Anterior cingulate cortex (tissue), 58 donors: ENCODE data around the gene ZNF567.
A peak's percentile ranks its signal among the peaks of the same experiment; 100 is the strongest.
"Not testable (repeated sequence)": the region's sequence is repeated elsewhere in the genome, so short reads cannot be mapped to it uniquely, and the experiment has no call there.

Experiments used
- DNase-seq, 58 donors: peaks; one replicate each; lab custom pipeline; 2025; lab: John Stamatoyannopoulos, UW

Gene ZNF567

GRCh38 chr19:36687214-36688056, at the start of gene ZNF567:
Gene ZNF567 (plus strand): TSS chr19:36687612. CDS start chr19:36694868, 7,256 bp downstream.
- DNase-seq, result peak; percentile 66 to 99 (median 95)

GRCh38 chr19:36638862-36639510, 48.4 kb upstream of the ZNF567 start:
- no peak for DNase-seq

DNA sequence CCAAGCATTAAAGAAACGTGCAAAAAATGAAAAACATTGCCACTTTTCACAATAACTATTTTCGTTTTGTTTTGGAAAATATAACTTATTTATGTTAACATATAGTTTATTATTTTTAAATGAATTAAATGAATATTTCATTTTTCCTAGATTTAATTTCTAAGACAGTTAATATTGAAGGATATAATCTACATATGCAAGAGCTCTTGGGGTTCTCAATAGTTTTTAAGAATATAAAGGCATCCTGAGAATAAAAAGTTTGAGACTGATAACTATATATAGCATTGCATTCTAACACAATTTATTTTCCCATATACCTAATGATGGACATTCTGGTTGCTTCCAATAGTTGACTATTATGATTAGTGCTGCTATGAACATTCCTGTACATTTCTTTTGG, 40.7 kb upstream of the ZNF567 start:
- no peak for DNase-seq

GRCh38 chr19:36652958-36653357, 34.5 kb upstream of the ZNF567 start:
- DNase-seq, result no peak

DNA sequence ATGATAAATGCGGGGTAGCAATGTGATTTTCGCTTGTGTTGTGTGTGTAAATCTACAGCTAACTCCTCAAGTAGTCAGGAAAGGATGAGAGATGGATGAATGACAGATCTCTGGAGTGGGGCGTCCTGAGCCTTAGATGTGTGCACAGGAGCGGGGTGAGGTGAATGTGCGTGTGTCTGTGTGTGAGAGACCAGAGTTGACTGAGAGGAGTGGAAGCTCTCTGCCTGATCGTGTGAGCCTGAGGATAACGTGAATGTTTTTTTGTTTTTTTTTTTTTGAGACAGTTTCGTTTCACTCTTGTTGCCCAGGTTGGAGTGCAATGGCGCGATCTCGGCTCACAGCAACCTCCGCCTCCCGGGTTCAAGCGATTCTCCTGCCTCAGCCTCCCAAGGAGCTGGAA, 21.6 kb upstream of the ZNF567 start:
- DNase-seq, result no peak

- DNase-seq, result no peak
Measured at GRCh38 chr19:36668646-36669045, 18.8 kb upstream of the ZNF567 start.

GRCh38 chr19:36672368-36672767, 15.0 kb upstream of the ZNF567 start:
- DNase-seq, result no peak

GRCh38 chr19:36674201-36674600, 13.2 kb upstream of the ZNF567 start:
- DNase-seq, result no peak

GRCh38 chr19:36679455-36679854, 8.0 kb upstream of the ZNF567 start:
- DNase-seq, result no peak

GRCh38 chr19:36685835-36686234, 1.6 kb upstream of the ZNF567 start:
- no peak for DNase-seq

DNA sequence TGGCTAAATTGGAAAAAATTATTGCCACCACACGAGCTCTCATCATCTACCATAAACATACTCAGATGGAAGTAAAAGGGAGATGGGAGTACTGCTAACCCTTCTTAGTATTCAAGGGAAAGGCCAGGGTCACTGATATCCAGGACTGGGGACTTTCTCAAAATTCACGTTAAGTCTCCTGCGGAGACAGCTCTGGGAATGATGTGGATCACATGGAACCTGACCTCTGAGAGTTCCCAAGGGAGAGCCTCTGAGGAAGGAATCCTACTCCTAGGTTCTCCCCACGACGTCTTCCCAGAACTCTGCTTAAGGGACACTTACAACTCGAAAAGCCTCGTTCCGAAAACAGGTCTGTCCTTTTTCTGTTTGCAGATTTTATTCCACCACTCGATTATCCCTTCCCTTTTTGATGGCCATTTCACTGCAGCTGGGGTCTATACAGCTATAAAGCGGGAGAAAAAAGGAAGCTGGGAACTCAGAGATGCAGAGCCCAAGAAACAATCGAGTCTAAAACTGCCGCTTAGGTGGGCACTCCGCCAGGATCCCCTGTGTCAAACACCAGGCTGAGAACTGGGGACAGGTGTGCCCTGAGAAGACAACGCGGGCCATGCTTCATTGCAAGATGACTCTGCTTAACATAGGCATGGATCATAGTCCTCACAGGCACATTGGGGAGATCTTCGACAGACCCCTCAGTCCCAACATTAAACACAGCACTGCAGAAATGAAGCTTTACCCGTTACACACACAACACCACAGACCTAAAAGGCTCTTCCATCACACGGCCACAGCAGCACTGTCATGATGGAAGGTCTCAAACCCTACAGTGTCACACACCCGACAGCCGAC, 823 bp upstream of the ZNF567 start:
- DNase-seq, result peak in 19 of 58 donors; percentile 7 to 55 (median 21)

- DNase-seq, result no peak
Measured at GRCh38 chr19:36688058-36688457, 646 bp downstream of the ZNF567 start.

DNA sequence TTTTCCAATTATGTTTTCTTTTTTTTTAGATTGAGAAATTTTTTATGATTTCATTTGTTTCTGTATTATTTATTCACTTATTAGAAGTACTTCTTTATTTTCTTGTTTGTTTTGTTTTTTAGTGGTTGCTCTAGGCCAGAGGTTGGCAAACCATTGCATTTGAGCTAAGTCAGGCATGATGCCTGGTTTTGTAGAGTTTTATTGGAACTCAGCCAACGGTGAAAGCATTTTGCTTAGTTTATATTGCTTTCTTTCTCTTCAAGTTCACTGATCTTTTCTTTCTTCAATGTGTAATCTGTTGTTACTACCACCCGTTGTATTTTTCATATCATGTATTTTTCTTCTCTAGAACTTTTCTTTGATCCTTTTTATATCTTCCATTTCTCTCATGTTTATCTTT, 19.7 kb downstream of the ZNF567 start:
- no peak for DNase-seq

DNA sequence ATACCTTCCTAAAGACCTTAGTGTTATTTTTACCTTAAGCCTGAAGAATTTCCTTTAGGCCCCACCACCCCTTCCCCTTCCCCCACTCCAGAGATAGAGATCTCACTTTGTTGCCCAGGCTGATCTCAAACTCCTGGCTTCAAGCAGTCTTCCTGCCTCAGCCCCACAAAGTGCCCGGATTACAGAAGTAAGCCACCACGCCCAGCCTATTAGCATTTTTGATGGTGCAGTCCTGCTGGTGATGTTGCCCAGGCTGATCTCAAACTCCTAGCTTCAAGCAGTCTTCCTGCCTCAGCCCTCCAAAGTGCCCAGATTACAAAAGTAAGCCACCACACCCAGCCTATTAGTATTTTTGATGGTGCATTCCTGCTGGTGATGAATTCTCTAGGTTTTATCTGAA, 22.0 kb downstream of the ZNF567 start:
- no peak for DNase-seq

DNA sequence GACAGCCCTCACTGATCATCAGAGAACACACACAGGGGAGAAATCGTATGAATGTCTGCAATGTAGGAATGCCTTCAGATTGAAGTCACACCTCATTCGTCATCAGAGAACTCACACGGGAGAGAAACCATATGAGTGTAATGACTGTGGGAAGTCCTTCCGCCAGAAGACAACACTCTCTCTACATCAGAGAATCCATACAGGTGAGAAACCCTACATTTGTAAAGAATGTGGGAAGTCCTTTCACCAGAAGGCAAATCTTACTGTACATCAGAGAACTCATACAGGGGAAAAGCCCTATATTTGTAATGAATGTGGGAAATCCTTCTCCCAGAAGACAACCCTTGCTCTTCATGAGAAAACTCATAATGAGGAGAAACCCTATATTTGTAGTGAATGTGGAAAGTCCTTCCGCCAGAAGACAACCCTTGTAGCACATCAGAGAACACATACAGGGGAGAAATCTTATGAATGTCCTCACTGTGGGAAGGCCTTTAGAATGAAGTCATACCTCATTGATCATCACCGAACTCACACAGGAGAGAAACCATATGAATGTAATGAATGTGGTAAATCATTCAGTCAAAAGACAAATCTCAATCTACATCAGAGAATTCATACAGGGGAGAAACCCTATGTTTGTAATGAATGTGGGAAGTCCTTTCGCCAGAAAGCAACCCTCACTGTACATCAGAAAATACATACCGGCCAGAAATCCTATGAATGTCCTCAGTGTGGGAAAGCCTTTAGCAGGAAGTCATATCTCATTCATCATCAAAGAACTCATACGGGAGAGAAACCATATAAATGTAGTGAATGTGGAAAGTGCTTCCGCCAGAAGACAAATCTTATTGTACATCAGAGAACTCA, 32.5 kb downstream of the ZNF567 start:
- DNase-seq, result no peak

GRCh38 chr19:36736166-36736565, 48.8 kb downstream of the ZNF567 start:
- DNase-seq, result not testable (repeated sequence)

DNA sequence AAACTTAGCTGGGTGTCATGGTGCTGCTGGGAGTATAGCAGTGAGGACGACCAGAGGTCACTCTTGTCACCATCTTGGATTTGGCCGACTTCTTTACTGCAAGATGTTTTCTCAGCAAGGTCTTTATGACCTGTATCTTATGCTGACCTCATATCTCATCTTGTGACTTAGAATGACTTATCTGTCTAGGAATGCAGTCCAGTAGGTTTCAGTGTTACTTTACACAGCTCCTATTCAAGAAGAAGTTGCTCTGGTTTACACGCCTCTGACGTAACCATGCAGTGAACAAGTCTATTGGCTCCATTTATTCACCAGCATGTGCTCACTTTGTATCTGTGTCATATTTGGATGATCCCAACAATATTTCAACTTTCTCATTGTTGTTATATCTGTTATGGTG, 58.5 kb downstream of the ZNF567 start:
- DNase-seq, result no peak

DNA sequence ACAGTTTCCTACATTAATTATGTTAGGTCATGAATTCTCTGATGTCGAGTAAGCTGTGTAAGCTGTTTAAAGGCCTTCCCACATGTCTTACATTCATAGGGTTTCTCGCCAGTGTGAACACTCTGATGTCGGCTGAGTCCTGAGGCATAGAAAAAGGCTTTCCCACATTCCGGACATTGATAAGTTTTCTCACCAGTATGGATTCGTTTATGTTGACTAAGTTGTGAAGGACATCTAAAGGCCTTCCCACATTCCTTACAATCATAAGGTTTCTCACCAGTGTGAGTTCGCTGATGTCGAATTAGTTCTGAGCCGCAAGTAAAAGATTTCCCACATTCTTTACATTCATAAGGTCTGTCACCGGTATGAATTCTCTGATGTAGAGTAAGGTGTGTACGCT, 60.3 kb downstream of the ZNF567 start:
- DNase-seq, result no peak

DNA sequence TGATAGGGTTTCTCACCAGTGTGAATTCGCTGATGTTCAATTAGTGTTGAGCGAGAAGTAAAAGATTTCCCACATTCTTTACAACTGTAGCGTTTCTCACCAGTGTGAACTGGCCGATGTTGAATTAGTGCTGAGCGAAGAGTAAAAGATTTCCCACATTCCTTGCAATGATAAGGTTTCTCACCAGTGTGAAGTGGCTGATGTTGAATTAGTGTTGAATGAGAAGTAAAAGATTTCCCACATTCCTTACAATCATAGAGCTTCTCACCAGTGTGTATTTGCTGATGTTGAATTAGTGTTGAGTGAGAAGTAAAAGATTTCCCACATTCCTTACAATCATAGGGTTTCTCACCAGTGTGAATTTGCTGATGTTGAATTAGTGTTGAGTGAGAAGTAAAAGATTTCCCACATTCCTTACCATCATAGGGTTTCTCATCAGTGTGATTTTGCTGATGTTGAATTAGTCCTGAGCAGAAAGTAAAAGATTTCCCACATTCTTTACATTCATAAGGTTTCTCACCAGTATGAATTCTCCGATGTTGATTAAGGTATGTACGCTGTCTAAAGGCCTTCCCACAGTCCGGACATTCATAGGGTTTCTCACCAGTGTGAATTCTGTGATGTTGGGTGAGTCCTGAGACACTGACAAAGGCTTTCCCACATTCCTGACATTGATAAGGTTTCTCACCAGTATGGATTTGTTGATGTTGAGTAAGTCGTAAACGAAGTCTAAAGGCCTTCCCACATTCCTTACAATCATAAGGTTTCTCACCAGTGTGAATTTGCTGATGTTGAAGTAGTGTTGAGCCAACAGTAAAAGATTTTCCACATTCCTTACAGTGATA, 61.2 kb downstream of the ZNF567 start:
- no peak for DNase-seq
